D721Med (cell line): ENCODE measurements around the gene MVB12B.
"Not testable (repeated sequence)": the region's sequence is repeated elsewhere in the genome, so short reads cannot be mapped to it uniquely, and the experiment has no call there.

Source experiments
- DNase-seq: peaks from one replicate; pipeline ENCODE4 v3.0.0; 2011; ENCODE audit warnings: low spot score; ENCODE audit not compliant: insufficient read length
- FAIRE-seq: peaks from 2 replicates; lab custom pipeline; 2011; peaks lifted over from hg19 to GRCh38; lab: Jason Lieb, UNC
- CTCF ChIP-seq: IDR thresholded peaks from 2 replicates; pipeline ENCODE4 v1.5.1; 2012; ENCODE audit warnings: mild to moderate bottlenecking, control low read depth; ENCODE audit not compliant: insufficient read depth; ENCODE audit errors: missing control alignments

The MVB12B gene

GRCh38 chr9:126533926-126534310 is 207.3 kb downstream of the MVB12B start:
- FAIRE-seq, result no peak
- no peak for DNase-seq
- no peak for TF ChIP-seq CTCF

GRCh38 chr9:126534431-126535186 is 208.0 kb downstream of the MVB12B start:
- DNase-seq, result no peak
- FAIRE-seq, result no peak

GRCh38 chr9:126536131-126536530 is 209.5 kb downstream of the MVB12B start:
- no peak for FAIRE-seq
- no peak for DNase-seq
- no peak for TF ChIP-seq CTCF

More at GRCh38 chr9:126534431-126535186, 208.0 kb downstream of the MVB12B start:
- no peak for TF ChIP-seq CTCF

- FAIRE-seq, result no peak
- no peak for TF ChIP-seq CTCF
Measured at GRCh38 chr9:126536841-126537465, 210.3 kb downstream of the MVB12B start.

GRCh38 chr9:126538550-126538949 is 211.9 kb downstream of the MVB12B start:
- TF ChIP-seq CTCF, result no peak
- DNase-seq (no peak), FAIRE-seq (no peak)

More at GRCh38 chr9:126536841-126537465, 210.3 kb downstream of the MVB12B start:
- no peak for DNase-seq

GRCh38 chr9:126540398-126540797 is 213.8 kb downstream of the MVB12B start:
- DNase-seq, FAIRE-seq: not testable (repeated sequence)

GRCh38 chr9:126543490-126543889 is 216.9 kb downstream of the MVB12B start:
- no peak for TF ChIP-seq CTCF
- no peak for DNase-seq
- FAIRE-seq, result no peak
